ENCODE results near the gene FAM204A.

DNA sequence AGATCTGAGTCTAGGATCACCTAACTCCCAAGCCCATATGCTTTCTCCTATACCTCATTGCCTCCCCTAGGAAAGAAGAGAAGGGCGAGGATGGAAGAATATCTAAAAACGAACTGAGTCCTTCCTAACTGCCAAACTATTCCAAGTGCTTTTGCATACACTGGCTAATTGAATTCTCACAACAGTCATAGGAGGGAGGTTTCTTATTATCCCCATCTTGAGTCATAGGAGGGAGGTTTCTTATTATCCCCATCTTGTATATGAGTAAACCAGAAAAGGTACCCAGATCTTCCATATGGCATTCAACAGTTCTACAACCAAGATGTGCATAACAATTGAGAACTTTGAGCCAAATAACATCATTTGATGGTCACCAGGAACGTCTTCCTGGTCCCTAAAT lies 13.1 kb upstream of the FAM204A start:
- TF ChIP-seq TAF1 (IDR thresholded peaks at IDR 0.05; ENCODE audit: borderline replicate concordance, low read depth, low read length): no peak
- TF ChIP-seq POLR2AphosphoS5 (IDR thresholded peaks at IDR 0.05; ENCODE audit: low read depth, low read length): no peak
- no peak for TF ChIP-seq POLR2A (IDR thresholded peaks at IDR 0.05; ENCODE audit: low read depth, low read length)
